Transverse colon (tissue), 4 donors: ENCODE data around the gene MRPS31. TPM values are rescaled to one million over a fixed set of nuclear protein-coding genes. Genes with fewer than 3 reads are reported as not detected.

ENCODE experiments used
- DNase-seq: peaks from one replicate; pipeline ENCODE4 v3.0.0-alpha.2; 2019
- H3K27ac ChIP-seq, 4 donors: fragments of 200-600 bp; sonication (generic); 2 replicates each; pipeline ENCODE4 v1.5.1; 2016 to 2018; ENCODE audit warnings: inconsistent platforms in 4 of 4
- H3K27me3 ChIP-seq: fragments of 200-600 bp; sonication (generic); 2 replicates; pipeline ENCODE4 v1.5.1; 2017; ENCODE audit warnings: inconsistent platforms
- H3K36me3 ChIP-seq, 4 donors: fragments of 200-600 bp; sonication (generic); 2 replicates each; pipeline ENCODE4 v1.5.1; 2017 to 2019; ENCODE audit warnings: inconsistent platforms in 4 of 4
- H3K4me1 ChIP-seq, 4 donors: fragments of 200-600 bp; sonication (generic); 2 replicates each; pipeline ENCODE4 v1.5.1; 2017 to 2020; ENCODE audit warnings: inconsistent platforms in 4 of 4
- H3K4me3 ChIP-seq, 4 donors: fragments of 200-600 bp; sonication (generic); 1 replicate in 1 of 4; 2 replicates in 3 of 4; pipeline versions ENCODE4 v1.5.1 to v1.6.1; 2017 to 2019; ENCODE audit warnings: inconsistent platforms in 4 of 4
- H3K9me3 ChIP-seq, 2 donors: fragments of 200-600 bp; sonication (generic); 2 replicates each; pipeline ENCODE4 v1.5.1; 2017 to 2019; ENCODE audit warnings: inconsistent platforms in 2 of 2
- CTCF ChIP-seq, 5 experiments: fragments of 200-600 bp in 3 of 5; fragments of 450-650 bp in 2 of 5; sonication (generic) in 3 of 5; IDR thresholded peaks; 1 replicate in 2 of 5; 2 replicates in 3 of 5; pipeline ENCODE4 v1.5.1; 2016 to 2017; ENCODE audit warnings: antibody characterized with exemption in 5 of 5, inconsistent platforms in 3 of 5, mild to moderate bottlenecking in 2 of 5, moderate library complexity in 1 of 5
- EP300 ChIP-seq: sonication (generic); formaldehyde crosslinking; IDR thresholded peaks from one replicate; pipeline ENCODE4 v1.6.1; 2017; ENCODE audit warnings: antibody characterized with exemption, low read depth
- POLR2A ChIP-seq: fragments of 450-650 bp; IDR thresholded peaks from one replicate; pipeline ENCODE4 v1.6.1; 2016; ENCODE audit warnings: antibody characterized with exemption, mild to moderate bottlenecking, moderate library complexity
- POLR2AphosphoS5 ChIP-seq, 3 donors: sonication (generic); formaldehyde crosslinking; IDR thresholded peaks; one replicate each; pipeline ENCODE4 v1.6.1; 2016; ENCODE audit warnings: antibody characterized with exemption in 3 of 3
- WGBS, 2 donors: methylation state at CpG; one replicate each; pipeline ENCODE4 v1.1.5; 2018; ENCODE audit warnings: low coverage in 1 of 2; 5-methylcytosine and 5-hydroxymethylcytosine counted together
- in situ Hi-C, 4 donors: fragments of 200-750 bp; cut with MboI; loops; one replicate each; pipeline versions ENCODE4 v1.15.0 to v1.15.1; 2017; ENCODE audit warnings: low sequenced_read_pairs in 3 of 4, low pct_ligation_motif_present in 1 of 4, low pct_unique_long_range_greater_than_20kb in 1 of 4
- intact Hi-C: fragments of 100-400 bp; cut with DNase I; formaldehyde crosslinking; loops from one replicate; pipeline ENCODE4 v1.15.1; 2023; ENCODE audit warnings: low total_unique reads
- small RNA-seq, 4 donors: library from RNA; depleted of rRNA; stranded (forward); fragments of <200 nt; gene quantifications; one replicate each; pipeline ENCODE3, GENCODE V24; 2016
- total RNA-seq, 4 donors: library from RNA; depleted of rRNA; stranded (reverse); fragments of >200 nt; gene quantifications; one replicate each; pipeline ENCODE4 v1.1.0, GENCODE V29; 2016

The MRPS31 gene
- total RNA-seq, 4 donors from 2014 or later: 16.1 to 50.2 (median 25.0) TPM

GRCh38 chr13:40679480-40679985 lies 91.5 kb downstream of the MRPS31 start:
- no peak overlapping the region for H3K4me3 ChIP-seq
- no peak overlapping the region for H3K27ac ChIP-seq
- peaks cover 0 to 6% (median 0%) of the 10 kb centered on the region in 4 donors for H3K4me1 ChIP-seq
- no peaks in the 10 kb centered on the region for H3K36me3 ChIP-seq
- intact Hi-C loops (no loop called here), in situ Hi-C loops (loop anchor here (5.0 to 25.0 kb wide), 5 partner anchors 607 to 992 kb away; no protein-coding TSS in a partner anchor)
- TF ChIP-seq EP300: no peak
- no peak for TF ChIP-seq POLR2AphosphoS5 (IDR thresholded peaks at IDR 0.05)
- no peak for TF ChIP-seq CTCF (IDR thresholded peaks at IDR 0.05)
- no peak for TF ChIP-seq POLR2A
- 81 to 91% methylated on average over 6 of the region's 6 CpGs for WGBS, 2 donors
- no peaks in the 10 kb centered on the region for H3K9me3 ChIP-seq
- DNase-seq: no peak
- no peaks in the 10 kb centered on the region for H3K27me3 ChIP-seq

Small RNAs within 50 kb of the gene (small RNA-seq; reads per million reads assigned to genes)
- gene MIR320D1 (0 reads per million in 4 donors), gene MIR621 (0 to 0.55 (median 0) reads per million in 4 donors), gene RF00017 (0 reads per million in 4 donors)

Other genes starting within 250 kb of the MRPS31 start
- 10 to 100 TPM; 19.1 to 48.9 (median 38.3) TPM for gene FOXO1, start 104.5 kb downstream of the MRPS31 start, total RNA-seq
- gene SLC25A15, start 18.4 kb upstream of the MRPS31 start, total RNA-seq: 10 to 100 TPM in 2 of 4 donors, 1 to 10 TPM in 2; 3.0 to 30.6 (median 10.1) TPM
- 100 to 1,000 TPM in 3 of 4 donors, 10 to 100 TPM in 1; 38.0 to 123 (median 105) TPM for gene ELF1, start 248.1 kb upstream of the MRPS31 start, total RNA-seq